K562 (cell line): ENCODE data around the gene PPFIBP2.

Source experiments
- BDP1 ChIP-seq: IDR thresholded peaks from 3 replicates; pipeline ENCODE4 v1.6.1; 2011; ENCODE audit not compliant: insufficient read length, insufficient read depth
- BRCA1 ChIP-seq, 2 experiments: fragments of 450-650 bp in 1 of 2; sonication (generic) in 1 of 2; formaldehyde crosslinking in 1 of 2; IDR thresholded peaks; 2 replicates each; pipeline versions ENCODE4 v1.5.0 to v1.6.1; 2017 to 2020; ENCODE audit warnings: mild to moderate bottlenecking in 1 of 2, missing genetic modification reagents in 1 of 2
- CBX2 ChIP-seq: fragments of 200-600 bp; sonication (generic); IDR thresholded peaks from one replicate; pipeline ENCODE4 v1.6.1; 2012; ENCODE audit warnings: mild to moderate bottlenecking, low read length, inconsistent platforms; ENCODE audit not compliant: insufficient read depth, poor library complexity, severe bottlenecking
- CHCHD3 ChIP-seq: fragments of 250-450 bp; sonication (Bioruptor Pico); IDR thresholded peaks from 2 replicates; pipeline ENCODE4 v2.1.2; 2022; ENCODE audit warnings: mild to moderate bottlenecking
- CHD2 ChIP-seq: IDR thresholded peaks from 2 replicates; pipeline ENCODE4 v1.6.1; 2011; ENCODE audit warnings: low read depth, low read length
- CTBP1 ChIP-seq: fragments of 450-650 bp; IDR thresholded peaks from 2 replicates; pipeline ENCODE4 v1.6.1; 2016; ENCODE audit warnings: borderline replicate concordance
- ILF3 ChIP-seq: fragments of 450-650 bp; IDR thresholded peaks from 2 replicates; pipeline ENCODE4 v1.6.1; 2018; ENCODE audit warnings: antibody characterized with exemption, mild to moderate bottlenecking, moderate library complexity, borderline replicate concordance
- RCOR1 ChIP-seq, 2 experiments: IDR thresholded peaks; 2 replicates each; pipeline ENCODE4 v1.6.1; 2012; ENCODE audit warnings: low read depth in 2 of 2, low read length in 2 of 2, borderline replicate concordance in 1 of 2, improper control_type of control experiment in 1 of 2
- RFX5 ChIP-seq: IDR thresholded peaks from 2 replicates; pipeline ENCODE4 v1.6.1; 2011; ENCODE audit warnings: low read depth, mild to moderate bottlenecking, improper control_type of control experiment, low read length
- SETDB1 ChIP-seq: IDR thresholded peaks from one replicate; pipeline ENCODE4 v1.6.1; 2012; ENCODE audit warnings: low read length, control low read depth, inconsistent platforms
- TF ChIP-seq, protein P1 (sequence below), 3 experiments: IDR thresholded peaks in 2 of 3; conservative IDR thresholded peaks in 1 of 3; 2 replicates each; pipeline ENCODE4 v1.5.1; 2011 to 2012; ENCODE audit warnings: low read length in 3 of 3, mild to moderate bottlenecking in 3 of 3, control low read depth in 2 of 3, improper control_type of control experiment in 1 of 3, inconsistent platforms in 1 of 3, low read depth in 1 of 3, mixed read lengths in 1 of 3, moderate library complexity in 1 of 3; ENCODE audit not compliant: insufficient read depth in 2 of 3
- TF ChIP-seq, protein P2 (sequence below): fragments of 450-650 bp; formaldehyde crosslinking; IDR thresholded peaks from 2 replicates; pipeline ENCODE4 v1.4.0; 2020; ENCODE audit warnings: mild to moderate bottlenecking, moderate library complexity

DNA sequence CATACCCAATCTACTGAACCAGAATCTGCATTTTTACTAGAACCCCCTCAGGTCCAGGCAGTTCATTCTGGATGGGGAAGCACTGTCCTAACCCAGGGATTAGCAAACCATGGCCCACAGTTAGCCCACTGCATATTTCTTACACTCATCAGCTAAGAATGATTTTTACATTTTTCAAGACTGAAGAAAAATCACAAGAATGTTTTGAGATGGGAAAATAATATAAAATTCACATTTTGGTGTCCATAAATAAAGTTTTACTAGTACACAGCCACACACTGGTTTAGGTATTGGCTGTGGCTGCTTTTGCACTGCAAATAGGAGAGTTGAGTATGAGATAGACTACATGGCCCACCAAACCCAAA is 59.4 kb downstream of the PPFIBP2 start:
- no peak for TF ChIP-seq CTBP1
- no peak for TF ChIP-seq RCOR1 (IDR thresholded peaks at IDR 0.05; ENCODE audit: borderline replicate concordance in 1 of 2, low read depth in 2 of 2, low read length in 2 of 2)
- TF ChIP-seq RFX5, result no peak
- TF ChIP-seq, protein P1, sequence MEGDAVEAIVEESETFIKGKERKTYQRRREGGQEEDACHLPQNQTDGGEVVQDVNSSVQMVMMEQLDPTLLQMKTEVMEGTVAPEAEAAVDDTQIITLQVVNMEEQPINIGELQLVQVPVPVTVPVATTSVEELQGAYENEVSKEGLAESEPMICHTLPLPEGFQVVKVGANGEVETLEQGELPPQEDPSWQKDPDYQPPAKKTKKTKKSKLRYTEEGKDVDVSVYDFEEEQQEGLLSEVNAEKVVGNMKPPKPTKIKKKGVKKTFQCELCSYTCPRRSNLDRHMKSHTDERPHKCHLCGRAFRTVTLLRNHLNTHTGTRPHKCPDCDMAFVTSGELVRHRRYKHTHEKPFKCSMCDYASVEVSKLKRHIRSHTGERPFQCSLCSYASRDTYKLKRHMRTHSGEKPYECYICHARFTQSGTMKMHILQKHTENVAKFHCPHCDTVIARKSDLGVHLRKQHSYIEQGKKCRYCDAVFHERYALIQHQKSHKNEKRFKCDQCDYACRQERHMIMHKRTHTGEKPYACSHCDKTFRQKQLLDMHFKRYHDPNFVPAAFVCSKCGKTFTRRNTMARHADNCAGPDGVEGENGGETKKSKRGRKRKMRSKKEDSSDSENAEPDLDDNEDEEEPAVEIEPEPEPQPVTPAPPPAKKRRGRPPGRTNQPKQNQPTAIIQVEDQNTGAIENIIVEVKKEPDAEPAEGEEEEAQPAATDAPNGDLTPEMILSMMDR (IDR thresholded peaks at IDR 0.05 in 2 of 3, conservative IDR thresholded peaks at IDR 0.05 in 1 of 3; ENCODE audit: insufficient read depth in 2 of 3, low read depth in 1 of 3, low read length in 3 of 3), result no peak
- TF ChIP-seq SETDB1, result no peak
- TF ChIP-seq, protein P2, sequence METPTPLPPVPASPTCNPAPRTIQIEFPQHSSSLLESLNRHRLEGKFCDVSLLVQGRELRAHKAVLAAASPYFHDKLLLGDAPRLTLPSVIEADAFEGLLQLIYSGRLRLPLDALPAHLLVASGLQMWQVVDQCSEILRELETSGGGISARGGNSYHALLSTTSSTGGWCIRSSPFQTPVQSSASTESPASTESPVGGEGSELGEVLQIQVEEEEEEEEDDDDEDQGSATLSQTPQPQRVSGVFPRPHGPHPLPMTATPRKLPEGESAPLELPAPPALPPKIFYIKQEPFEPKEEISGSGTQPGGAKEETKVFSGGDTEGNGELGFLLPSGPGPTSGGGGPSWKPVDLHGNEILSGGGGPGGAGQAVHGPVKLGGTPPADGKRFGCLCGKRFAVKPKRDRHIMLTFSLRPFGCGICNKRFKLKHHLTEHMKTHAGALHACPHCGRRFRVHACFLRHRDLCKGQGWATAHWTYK (CRISPR knock-in tag), result no peak
- TF ChIP-seq CBX2, result no peak
- no peak for TF ChIP-seq BDP1
- TF ChIP-seq CHD2, result no peak
- TF ChIP-seq CHCHD3 (CRISPR knock-in tag), result no peak
- no peak for TF ChIP-seq ILF3
- no peak for TF ChIP-seq BRCA1 (IDR thresholded peaks at IDR 0.05)
- no peak for TF ChIP-seq BRCA1 (CRISPR knock-in tag; IDR thresholded peaks at IDR 0.05)
